ENCODE results near the gene TRAF3.
"Not testable (repeated sequence)": the region's sequence is repeated elsewhere in the genome, so short reads cannot be mapped to it uniquely, and the experiment has no call there.

The TRAF3 gene

DNA sequence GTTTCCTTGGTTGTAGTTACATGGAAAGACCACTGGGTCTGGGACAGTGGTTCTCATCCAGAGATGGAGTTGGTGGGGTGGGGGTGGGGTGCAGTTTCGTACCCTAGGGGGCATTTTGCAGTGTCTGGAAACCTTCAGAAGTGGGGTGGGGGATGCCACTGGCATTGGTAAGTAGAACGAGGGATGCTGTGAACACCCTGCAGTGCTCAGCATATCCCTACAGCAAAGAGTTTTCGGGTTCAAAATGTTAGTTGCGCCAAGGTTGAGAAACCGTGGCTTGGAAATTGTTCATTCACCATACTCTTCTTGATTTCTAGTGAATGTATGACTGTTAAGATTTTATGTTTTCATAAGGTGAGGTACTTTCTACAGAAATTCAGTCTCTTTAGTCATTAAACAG is 28.7 kb downstream of the TRAF3 start:
- no peak for DNase-seq (ENCODE audit: low read depth in 2 of 2)

- DNase-seq (ENCODE audit: low read depth in 2 of 2) = no peak
These were observed 29.2 kb downstream of the TRAF3 start for GRCh38 chr14:102806447-102806846.

DNA sequence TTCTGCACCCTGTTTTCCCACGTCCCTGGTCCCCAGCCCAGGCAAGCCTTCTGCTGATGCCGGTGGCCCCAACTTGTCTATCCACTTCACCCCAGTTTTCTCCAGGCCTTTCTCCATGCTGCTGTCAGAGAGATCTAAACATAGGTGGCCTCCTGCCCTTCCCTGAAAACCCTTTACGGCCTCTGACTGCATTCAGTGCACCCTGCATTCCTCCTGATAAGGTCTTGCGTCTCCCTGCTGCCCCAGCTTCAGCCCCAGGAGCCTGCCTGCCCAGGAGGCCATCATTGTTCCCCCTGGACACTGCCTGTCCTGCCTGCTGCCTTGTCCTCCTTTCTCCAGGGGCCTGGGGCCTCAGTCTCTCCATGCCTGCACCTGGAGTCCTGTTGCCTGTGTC is 29.8 kb downstream of the TRAF3 start:
- DNase-seq (ENCODE audit: low read depth in 2 of 2) = no peak

DNA sequence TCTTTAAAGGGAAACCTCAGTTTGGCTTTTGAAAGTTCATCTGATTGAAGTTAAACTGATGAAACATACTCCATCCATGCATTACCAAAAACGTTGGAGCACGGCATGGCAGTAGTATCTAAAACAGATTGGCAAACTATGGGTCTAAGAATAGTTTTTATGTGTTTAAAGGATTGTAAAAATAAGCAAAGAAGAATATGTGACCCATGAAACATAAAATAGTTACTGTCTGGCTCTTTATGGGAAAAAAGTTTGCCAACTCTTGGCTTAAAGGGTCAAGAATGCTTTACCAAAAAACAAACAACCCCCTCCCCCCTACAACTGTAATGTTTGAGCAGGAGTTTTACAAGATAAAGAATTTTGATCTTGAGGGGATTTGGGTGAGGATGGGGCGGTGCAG is 32.6 kb downstream of the TRAF3 start:
- DNase-seq (ENCODE audit: low read depth in 2 of 2) = no peak

DNA sequence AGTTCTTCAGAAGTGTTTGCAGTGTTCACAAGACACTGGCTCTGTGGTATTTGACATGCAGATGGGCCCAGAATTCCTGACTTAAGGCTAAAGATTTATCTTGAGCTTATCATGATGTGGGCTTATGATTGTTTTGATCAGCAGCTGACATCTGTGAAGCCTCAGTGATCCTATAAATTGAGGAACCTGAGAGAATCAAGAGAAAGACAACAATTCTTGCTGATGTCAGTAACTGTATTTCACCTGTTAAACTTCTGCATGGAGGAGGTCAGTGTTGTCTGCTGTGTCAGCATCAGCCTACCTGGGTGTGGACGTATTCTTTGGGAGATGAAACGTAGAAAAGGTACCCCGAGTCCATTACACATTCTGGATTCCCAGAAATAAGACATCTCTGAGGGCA is 33.3 kb downstream of the TRAF3 start:
- DNase-seq (ENCODE audit: low read depth in 2 of 2) = no peak

- no peak for DNase-seq (ENCODE audit: low read depth in 2 of 2)
These were observed 34.2 kb downstream of the TRAF3 start for GRCh38 chr14:102811254-102811963.

- no peak for DNase-seq (ENCODE audit: low read depth in 2 of 2)
These were observed 34.7 kb downstream of the TRAF3 start for GRCh38 chr14:102811971-102812370.

DNA sequence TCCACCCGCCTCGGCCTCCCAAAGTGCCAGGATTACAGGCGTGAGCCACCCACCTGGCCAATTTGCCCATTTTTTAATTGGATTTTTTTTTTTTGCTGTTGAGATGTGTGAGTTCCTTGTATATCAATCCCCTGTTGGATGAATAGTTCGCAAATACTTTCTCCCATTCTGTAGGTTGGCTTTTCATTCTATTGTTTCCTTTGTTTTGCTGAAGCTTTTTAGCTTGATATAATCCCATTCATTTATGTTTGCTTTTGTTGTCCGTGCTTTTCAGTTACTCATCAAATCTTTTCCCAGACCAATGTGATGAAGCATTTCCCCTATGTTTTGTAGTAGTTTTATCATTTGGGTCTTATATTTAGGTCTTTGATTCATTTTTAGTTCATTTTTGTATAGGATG is 36.4 kb downstream of the TRAF3 start:
- DNase-seq (ENCODE audit: low read depth in 2 of 2) = no peak

DNA sequence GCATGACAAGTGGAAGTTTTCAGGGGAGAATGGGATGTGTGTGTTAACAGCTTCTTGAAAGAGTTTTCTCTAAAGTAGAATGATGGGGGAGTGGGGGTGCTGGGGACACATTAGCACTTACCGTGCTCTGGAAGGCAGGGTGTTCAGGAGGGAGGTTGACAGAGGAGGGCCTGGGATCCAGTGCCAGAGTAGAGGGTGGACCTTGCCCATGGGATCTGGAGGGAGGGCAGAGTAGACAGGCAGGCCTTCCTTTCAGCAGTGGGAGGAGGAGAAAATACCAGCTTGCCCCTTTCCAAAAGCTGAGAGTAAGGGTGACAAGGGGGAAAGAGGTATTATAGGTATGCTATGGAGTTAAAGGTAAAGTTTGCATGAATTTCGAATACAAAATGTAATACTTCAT is 40.1 kb downstream of the TRAF3 start:
- DNase-seq (ENCODE audit: low read depth in 2 of 2) = no peak

DNA sequence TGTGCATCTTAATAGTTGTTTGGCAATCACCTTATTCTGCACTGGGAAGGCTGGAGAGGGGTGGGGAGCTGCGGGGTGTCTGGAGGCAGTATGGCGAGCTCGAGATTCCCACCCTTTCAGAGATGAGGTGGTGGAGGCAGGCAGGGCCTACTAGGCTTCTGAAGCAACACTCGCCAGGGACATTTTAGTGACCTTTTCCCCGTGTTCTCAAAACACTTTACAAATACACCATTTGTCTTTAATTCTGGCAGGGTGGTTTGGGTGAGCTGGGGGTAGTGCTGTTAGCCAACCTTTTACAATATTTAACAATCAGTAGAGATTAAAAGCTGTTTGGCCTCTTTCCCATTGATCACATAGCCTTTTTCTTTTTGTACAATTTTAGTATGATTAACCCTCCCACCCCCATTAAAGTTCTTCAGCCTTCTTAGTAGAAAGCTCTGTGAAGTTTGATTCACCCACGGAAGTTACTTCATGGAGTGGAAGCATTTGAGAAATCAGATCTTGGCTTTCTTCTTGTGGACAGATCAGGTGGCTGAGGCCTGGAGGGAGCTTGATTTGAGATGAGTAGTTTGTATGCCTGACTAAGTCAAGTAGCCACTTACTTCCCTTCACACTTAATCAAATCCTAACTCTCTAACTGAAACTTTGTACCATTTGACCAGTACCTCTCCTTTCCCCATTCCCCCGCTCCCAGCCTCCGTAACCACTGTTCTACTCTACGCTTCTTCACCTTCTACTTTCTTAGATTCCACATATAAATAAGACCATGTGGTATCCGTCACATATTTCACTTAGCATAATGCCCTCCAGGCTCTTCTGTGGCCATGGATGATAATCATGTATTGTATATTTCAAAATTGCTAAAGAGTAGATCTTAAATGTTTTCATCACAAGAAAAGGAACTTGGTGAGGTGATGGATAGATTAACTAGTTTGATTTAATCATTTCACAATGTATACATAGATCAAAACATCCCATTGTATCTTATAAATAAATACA is 41.0 kb downstream of the TRAF3 start:
- no peak for DNase-seq (ENCODE audit: low read depth in 2 of 2)

DNA sequence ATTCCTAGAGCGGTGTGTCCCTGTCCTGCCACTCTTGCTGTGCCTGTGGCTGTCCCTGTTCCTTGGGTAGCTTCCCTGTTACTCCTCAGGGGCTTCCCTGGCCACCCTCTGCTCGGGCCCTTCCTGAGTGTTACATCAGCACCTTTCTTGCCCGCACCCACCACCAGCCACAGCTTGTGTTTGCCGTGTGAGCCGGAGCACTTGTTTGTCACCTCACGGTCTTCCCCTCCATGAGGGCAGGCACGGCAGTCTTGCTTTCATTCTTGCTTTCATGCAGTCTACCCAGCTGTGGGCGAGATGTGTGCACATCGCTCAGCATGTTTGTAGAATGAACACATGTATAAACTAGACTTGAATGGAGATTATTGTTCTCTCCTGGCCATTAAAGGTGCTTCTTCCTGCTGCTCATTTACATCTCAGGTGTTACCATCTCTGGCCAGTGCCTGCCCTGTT is 42.0 kb downstream of the TRAF3 start:
- DNase-seq (ENCODE audit: low read depth in 2 of 2) = peak; percentile 25 to 33

DNA sequence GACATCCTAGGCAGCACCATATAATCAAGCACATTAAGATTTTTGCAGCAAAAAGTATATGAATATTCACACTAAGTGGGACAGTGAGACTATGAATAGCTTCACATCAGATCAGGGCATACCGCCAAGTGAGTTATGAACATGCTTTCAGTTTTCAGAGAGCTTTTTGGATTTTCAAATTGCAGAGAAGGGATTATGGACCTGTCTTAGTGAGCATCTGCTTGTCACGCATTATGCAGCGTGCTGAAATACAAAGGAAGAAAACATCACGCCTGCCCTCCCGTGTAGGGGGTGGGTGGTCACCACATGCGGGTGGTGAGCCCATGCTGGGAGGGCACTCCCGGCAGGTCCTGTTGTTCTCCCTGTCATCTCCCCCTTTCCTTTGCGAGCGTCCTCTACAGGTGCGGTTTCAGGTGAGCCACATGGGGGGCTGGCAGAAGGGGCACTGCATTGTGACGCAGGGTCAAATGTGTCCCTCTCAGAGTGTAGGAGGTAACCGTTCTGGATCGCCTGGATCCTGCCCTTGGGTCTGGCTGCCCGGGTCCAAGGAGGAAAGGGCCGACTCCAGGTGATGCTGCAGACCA is 42.6 kb downstream of the TRAF3 start:
- DNase-seq (ENCODE audit: low read depth in 2 of 2) = no peak

- no peak for DNase-seq (ENCODE audit: low read depth in 2 of 2)
These were observed 44.0 kb downstream of the TRAF3 start for GRCh38 chr14:102821252-102821651.

- DNase-seq (ENCODE audit: low read depth in 2 of 2) = no peak
These were observed 45.1 kb downstream of the TRAF3 start for GRCh38 chr14:102822311-102822863.

- not testable (repeated sequence) for DNase-seq (ENCODE audit: low read depth in 2 of 2)
These were observed 45.6 kb downstream of the TRAF3 start for GRCh38 chr14:102822887-102823286.

DNA sequence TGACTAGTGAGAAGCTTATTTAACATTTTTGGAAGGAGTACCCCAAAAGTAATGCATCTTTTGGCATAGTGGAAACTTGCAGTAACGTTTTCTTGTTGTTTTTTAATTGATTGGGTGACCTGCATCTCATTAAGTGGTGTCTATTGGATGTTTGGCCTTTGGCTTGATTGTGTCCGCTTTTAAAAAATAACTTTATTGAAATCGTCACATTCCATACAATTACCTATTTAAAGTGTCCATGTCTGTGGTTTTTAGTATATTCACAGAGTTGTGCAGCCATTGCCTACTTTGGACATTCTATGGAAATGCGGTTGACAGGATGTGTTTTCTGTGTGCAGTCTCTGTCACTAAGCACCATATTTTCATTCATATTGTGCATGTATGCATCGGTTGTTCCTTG is 46.3 kb downstream of the TRAF3 start:
- DNase-seq (ENCODE audit: low read depth in 2 of 2) = no peak

- DNase-seq (ENCODE audit: low read depth in 2 of 2) = no peak
These were observed 47.6 kb downstream of the TRAF3 start for GRCh38 chr14:102824832-102825231.

GRCh38 chr14:102825307-102826095 is 48.3 kb downstream of the TRAF3 start:
- no peak for DNase-seq (ENCODE audit: low read depth in 2 of 2)

- DNase-seq (ENCODE audit: low read depth in 2 of 2) = no peak
These were observed 48.9 kb downstream of the TRAF3 start for GRCh38 chr14:102826161-102826560.

DNA sequence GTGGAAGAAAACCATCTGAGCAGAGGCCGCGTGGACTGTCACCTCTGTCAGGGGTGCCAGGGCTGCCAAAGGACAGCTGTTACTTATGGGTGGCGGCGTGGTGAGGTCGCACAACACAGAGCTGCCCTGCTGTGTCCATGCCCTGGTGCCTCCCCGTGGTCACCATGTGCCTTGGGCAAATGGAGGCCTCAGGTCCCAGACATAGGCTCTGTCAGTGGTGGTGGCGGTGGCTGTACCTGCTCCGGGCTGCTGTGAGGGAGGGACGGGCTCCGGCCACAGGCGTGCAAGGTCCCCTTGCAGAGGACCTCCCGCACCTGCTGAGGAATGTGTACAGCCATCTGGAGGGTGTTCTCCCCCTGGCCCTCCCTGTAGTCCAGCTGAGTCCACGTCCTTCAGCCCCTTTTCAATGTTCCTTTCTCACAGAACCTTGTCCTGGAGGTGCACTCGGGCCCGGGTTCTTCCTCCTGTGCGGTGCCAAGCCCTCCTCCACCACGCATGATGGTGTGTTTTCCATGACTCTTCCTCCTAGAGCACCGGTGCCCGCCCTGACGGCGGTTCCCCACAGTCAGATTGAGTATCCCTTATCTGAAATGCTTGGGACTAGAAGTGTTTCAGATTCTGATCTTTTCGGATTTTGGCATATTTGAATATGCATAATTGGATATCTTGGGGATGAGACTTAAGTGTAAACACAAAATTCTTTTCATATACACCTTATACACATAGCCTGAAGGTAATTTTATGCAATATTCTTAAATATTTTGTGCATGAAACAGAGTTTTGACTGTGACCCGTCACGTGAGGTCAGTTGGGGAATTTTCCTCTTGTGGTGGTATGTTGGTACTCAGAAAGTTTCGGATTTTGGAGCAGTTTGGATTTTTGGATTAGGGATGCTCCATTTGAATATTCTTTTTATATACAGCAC is 49.8 kb downstream of the TRAF3 start:
- no peak for DNase-seq (ENCODE audit: low read depth in 2 of 2)
